DMS79 treated with DMSO at 0.1 percent for 48 hours (cell line): ENCODE results near the gene INTS15.

Source experiments
- DNase-seq: peaks from one replicate; lab custom pipeline; 2025; lab: John Stamatoyannopoulos, UW

The INTS15 gene

GRCh38 chr7:6642861-6643640 lies 53.2 kb downstream of the INTS15 start:
- no peak for DNase-seq

- no peak for DNase-seq
Measured at GRCh38 chr7:6643915-6644625, 54.2 kb downstream of the INTS15 start.

- DNase-seq: no peak
Measured at GRCh38 chr7:6644728-6645127, 54.9 kb downstream of the INTS15 start.

GRCh38 chr7:6646465-6646864 lies 56.6 kb downstream of the INTS15 start:
- DNase-seq: no peak

- no peak for DNase-seq
Measured at GRCh38 chr7:6647080-6647479, 57.3 kb downstream of the INTS15 start.

GRCh38 chr7:6647541-6647940 lies 57.7 kb downstream of the INTS15 start:
- no peak for DNase-seq

- no peak for DNase-seq
Measured at GRCh38 chr7:6648066-6648814, 58.4 kb downstream of the INTS15 start.

GRCh38 chr7:6648815-6649104 lies 58.9 kb downstream of the INTS15 start:
- no peak for DNase-seq

- DNase-seq: no peak
Measured at GRCh38 chr7:6649241-6649961, 59.6 kb downstream of the INTS15 start.

GRCh38 chr7:6650086-6650485 lies 60.3 kb downstream of the INTS15 start:
- no peak for DNase-seq

- DNase-seq: no peak
Measured at GRCh38 chr7:6650521-6651011, 60.7 kb downstream of the INTS15 start.

- no peak for DNase-seq
Measured at GRCh38 chr7:6651851-6652445, 62.1 kb downstream of the INTS15 start.

- no peak for DNase-seq
Measured at GRCh38 chr7:6652446-6653011, 62.7 kb downstream of the INTS15 start.

GRCh38 chr7:6653071-6654003 lies 63.5 kb downstream of the INTS15 start:
- no peak for DNase-seq

GRCh38 chr7:6654113-6654841 lies 64.5 kb downstream of the INTS15 start:
- DNase-seq: no peak

- no peak for DNase-seq
Measured at GRCh38 chr7:6654842-6655610, 65.2 kb downstream of the INTS15 start.

GRCh38 chr7:6655636-6656385 lies 66.0 kb downstream of the INTS15 start:
- no peak for DNase-seq

GRCh38 chr7:6656413-6656812 lies 66.6 kb downstream of the INTS15 start:
- no peak for DNase-seq
